Calu3 (cell line): ENCODE measurements around the gene CHRM5. TPM values are rescaled to one million over a fixed set of nuclear protein-coding genes. Genes with fewer than 3 reads are reported as not detected.

Source experiments
- BruUV-seq: library from RNA; stranded (reverse); fragments of 400-500 nt; replicated peaks from 2 replicates; lab custom pipeline; 2021; lab: Mats Ljungman, UMichigan
- CTCF ChIA-PET: fragments of 300-600 bp; sonication (Branson Sonifier 250); formaldehyde crosslinking; loops from one replicate; lab custom pipeline; 2022; ENCODE audit warnings: antibody characterized with exemption; lab: Charles Lee
- DNase-seq: peaks from one replicate; pipeline ENCODE4 v3.0.0; 2022
- H3K27ac Mint-ChIP-seq: one replicate; pipeline ENCODE4 v1.8.0; 2022; ENCODE audit warnings: mixed read lengths; ENCODE audit not compliant: unreplicated experiment
- H3K27me3 Mint-ChIP-seq: one replicate; pipeline ENCODE4 v1.8.0; 2022; ENCODE audit warnings: mixed read lengths; ENCODE audit not compliant: unreplicated experiment
- H3K36me3 Mint-ChIP-seq: one replicate; pipeline ENCODE4 v1.8.0; 2022; ENCODE audit warnings: mild to moderate bottlenecking, moderate library complexity, mixed read lengths; ENCODE audit not compliant: insufficient read depth, unreplicated experiment
- H3K4me1 Mint-ChIP-seq: one replicate; pipeline ENCODE4 v1.8.0; 2022; ENCODE audit warnings: mild to moderate bottlenecking, low read depth, mixed read lengths; ENCODE audit not compliant: unreplicated experiment
- H3K4me3 Mint-ChIP-seq: one replicate; pipeline ENCODE4 v1.8.0; 2022; ENCODE audit warnings: mild to moderate bottlenecking, low read depth, moderate library complexity, mixed read lengths; ENCODE audit not compliant: unreplicated experiment
- H3K9me3 Mint-ChIP-seq: one replicate; pipeline ENCODE4 v1.8.0; 2022; ENCODE audit warnings: low read depth, mixed read lengths; ENCODE audit not compliant: unreplicated experiment
- intact Hi-C: fragments of 100-400 bp; cut with micrococcal nuclease; formaldehyde crosslinking; loops from one replicate; pipeline ENCODE4 v1.10.0; 2022; ENCODE audit not compliant: unreplicated experiment
- total RNA-seq: library from RNA; stranded (reverse); gene quantifications from 2 replicates; pipeline ENCODE4 v1.2.3, GENCODE V29; 2022
- TF ChIP-seq, protein P1 (sequence below): fragments of 200-600 bp; IDR thresholded peaks from one replicate; pipeline ENCODE4 v1.8.0; 2022; ENCODE audit warnings: antibody characterized with exemption; ENCODE audit not compliant: unreplicated experiment

Gene CHRM5
- total RNA-seq, 1 experiment from 2014 or later = not detected

DNA sequence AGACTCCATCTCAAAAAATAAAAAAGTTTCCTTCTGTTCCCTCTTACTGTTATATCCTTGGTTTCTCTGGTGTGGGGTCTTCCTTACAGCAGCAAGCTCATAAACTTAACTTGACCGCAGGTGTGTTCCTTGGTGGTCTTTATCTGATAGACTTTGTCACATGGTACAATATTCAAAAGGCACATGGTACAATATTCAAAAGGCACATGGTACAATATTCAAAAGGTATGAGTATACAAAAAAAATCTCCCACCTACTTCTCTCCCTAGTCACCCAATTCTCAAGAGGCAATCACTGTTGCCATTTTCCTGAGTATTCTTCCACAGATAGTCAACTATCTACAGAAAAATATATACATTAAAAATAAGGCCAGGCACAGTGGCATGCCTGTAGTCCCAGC lies 138.1 kb downstream of the CHRM5 start:
- Mint-ChIP-seq H3K27me3 (no peaks in the 10 kb centered on the region), H3K27ac (no peak overlapping the region), H3K4me3 (no peak overlapping the region), H3K9me3 (no peaks in the 10 kb centered on the region), H3K36me3 (peaks cover 8% of the 10 kb centered on the region), H3K4me1 (no peaks in the 10 kb centered on the region)
- CTCF ChIA-PET = no interaction called here
- TF ChIP-seq, protein P1, sequence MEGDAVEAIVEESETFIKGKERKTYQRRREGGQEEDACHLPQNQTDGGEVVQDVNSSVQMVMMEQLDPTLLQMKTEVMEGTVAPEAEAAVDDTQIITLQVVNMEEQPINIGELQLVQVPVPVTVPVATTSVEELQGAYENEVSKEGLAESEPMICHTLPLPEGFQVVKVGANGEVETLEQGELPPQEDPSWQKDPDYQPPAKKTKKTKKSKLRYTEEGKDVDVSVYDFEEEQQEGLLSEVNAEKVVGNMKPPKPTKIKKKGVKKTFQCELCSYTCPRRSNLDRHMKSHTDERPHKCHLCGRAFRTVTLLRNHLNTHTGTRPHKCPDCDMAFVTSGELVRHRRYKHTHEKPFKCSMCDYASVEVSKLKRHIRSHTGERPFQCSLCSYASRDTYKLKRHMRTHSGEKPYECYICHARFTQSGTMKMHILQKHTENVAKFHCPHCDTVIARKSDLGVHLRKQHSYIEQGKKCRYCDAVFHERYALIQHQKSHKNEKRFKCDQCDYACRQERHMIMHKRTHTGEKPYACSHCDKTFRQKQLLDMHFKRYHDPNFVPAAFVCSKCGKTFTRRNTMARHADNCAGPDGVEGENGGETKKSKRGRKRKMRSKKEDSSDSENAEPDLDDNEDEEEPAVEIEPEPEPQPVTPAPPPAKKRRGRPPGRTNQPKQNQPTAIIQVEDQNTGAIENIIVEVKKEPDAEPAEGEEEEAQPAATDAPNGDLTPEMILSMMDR = no peak
- DNase-seq = no peak
- intact Hi-C loops = no loop called here
- no TSS peak for BruUV-seq

DNA sequence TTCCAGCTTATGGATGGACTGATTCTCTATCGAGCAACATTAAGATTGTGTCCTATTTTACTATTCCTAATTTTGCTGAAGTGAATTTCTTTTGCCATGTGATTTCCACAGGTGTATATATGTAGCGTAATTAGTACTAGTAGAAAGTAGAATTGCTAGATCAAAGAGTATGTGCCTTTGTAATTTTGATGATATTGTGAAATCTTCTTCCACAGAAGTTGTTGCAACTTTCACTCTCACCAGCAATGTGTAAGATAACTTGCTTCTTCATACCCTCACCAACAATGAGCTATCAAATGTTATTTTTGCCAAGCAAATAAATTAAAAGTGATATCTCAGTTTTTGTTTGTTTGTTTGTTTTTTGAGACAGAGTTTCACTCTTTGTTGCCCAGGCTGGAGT lies 139.0 kb downstream of the CHRM5 start:
- CTCF ChIA-PET = no interaction called here
- Mint-ChIP-seq H3K27me3 (no peaks in the 10 kb centered on the region), H3K4me3 (no peak overlapping the region), H3K27ac (no peak overlapping the region), H3K9me3 (no peaks in the 10 kb centered on the region), H3K36me3 (no peaks in the 10 kb centered on the region), H3K4me1 (no peaks in the 10 kb centered on the region)
- DNase-seq = no peak
- intact Hi-C loops = no loop called here
- TF ChIP-seq, protein P1 = no peak
- BruUV-seq = no TSS peak

DNA sequence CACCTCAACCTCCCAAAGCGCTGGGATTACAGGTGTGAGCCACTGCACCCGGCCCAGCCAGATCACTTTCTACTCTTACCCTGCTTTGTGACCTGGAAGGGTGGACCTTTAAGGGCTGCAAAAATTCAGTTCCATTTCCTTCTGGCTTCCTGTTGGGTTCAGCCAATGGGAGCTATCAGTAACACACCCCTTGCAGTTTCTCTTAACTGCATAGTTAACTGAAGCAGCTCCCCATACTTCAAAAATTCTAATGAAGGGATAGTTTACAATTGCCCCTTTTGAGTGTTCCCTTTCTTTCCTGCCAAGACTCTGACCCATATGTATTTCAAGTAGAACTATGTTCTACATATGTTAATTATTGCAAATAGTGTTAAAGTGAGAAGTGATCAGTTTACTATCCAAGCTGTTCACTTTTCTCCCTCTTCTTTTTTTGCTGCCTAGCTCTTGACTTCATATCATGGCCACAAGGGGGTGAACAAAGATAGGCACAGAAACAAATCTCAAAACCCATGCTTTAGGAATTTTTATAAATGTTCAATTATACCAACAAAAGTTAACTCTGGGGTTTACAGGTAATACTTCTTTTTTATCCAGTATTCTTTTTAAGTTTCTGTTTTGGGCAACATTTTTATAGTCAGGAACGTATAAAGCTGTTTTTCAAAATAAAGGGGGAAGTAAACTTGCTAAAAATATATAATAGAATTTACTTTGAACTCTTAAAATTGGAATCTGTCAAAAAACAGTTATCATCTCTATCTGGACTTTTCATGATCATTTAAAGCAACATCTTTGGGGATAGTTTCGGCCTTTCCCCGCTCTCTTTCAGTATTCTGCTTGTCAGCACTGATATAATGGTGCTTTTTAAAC lies 141.7 kb downstream of the CHRM5 start:
- TF ChIP-seq, protein P1 = no peak
- Mint-ChIP-seq H3K27ac (no peak overlapping the region), H3K9me3 (no peaks in the 10 kb centered on the region), H3K36me3 (no peaks in the 10 kb centered on the region), H3K4me3 (no peak overlapping the region), H3K4me1 (no peaks in the 10 kb centered on the region), H3K27me3 (no peaks in the 10 kb centered on the region)
- intact Hi-C loops = loop anchor here (1.0 kb wide), 1 partner anchor 100 kb away; the partner anchor contains the start of gene KATNBL1
- DNase-seq = peak; percentile 1
- BruUV-seq = no TSS peak
- CTCF ChIA-PET = interaction anchor here (1.4 kb wide), 1 partner anchor 99 kb away, joined by 13 read pairs; the partner anchor contains the start of gene KATNBL1

DNA sequence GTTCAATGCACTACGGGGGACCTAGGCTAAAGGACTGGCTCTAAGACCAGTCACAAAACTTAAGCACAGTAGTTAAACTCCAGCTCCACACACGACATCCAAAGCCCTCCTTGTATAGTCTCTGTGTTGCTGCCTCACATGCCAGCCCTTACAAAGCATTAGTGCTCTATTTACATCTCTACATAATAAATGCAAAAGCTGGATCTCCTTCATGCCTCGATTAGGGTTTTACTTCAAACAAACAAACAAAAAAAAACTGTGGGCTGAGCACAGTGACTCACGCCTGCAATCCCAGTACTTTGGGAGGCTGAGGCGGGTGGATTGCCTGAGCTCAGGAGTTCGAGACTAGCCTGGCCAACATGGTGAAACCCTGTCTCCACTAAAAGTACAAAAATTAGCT lies 143.2 kb downstream of the CHRM5 start:
- H3K27me3 Mint-ChIP-seq = no peaks in the 10 kb centered on the region
- H3K9me3 Mint-ChIP-seq = no peaks in the 10 kb centered on the region
- no peak overlapping the region for H3K27ac Mint-ChIP-seq
- TF ChIP-seq, protein P1 = no peak
- CTCF ChIA-PET = interaction anchor here (2.4 kb wide), 1 partner anchor 99 kb away, joined by 7 read pairs; the partner anchor contains the start of gene KATNBL1
- no peak overlapping the region for H3K4me3 Mint-ChIP-seq
- no peak for DNase-seq
- intact Hi-C loops = no loop called here
- BruUV-seq = no TSS peak
- H3K4me1 Mint-ChIP-seq = no peaks in the 10 kb centered on the region
- H3K36me3 Mint-ChIP-seq = no peaks in the 10 kb centered on the region
